HepG2 (cell line): ENCODE measurements around the gene PHF13. TPM values are rescaled to one million over a fixed set of nuclear protein-coding genes. Genes with fewer than 3 reads are reported as not detected.

Experiments used
- ATAC-seq: fragments of 200-7000 bp; cut with Tn5 transposase; 3 replicates; pipeline ENCODE4 v1.9.1; 2020; ENCODE audit warnings: mild to moderate bottlenecking, moderate library complexity
- BruUV-seq: library from RNA; stranded (reverse); fragments of 400-500 nt; replicated peaks from 2 replicates; lab custom pipeline; 2021; lab: Mats Ljungman, UMichigan
- CTCF ChIA-PET: fragments of 300-600 bp; formaldehyde crosslinking; extraction: SDS; loops from one replicate; lab custom pipeline; 2021; ENCODE audit warnings: low total read pairs, inconsistent platforms, low intra/inter-chr PET ratio; lab: Yijun Ruan, JAX
- POLR2A ChIA-PET: fragments of 350-600 bp; sonication (Branson Sonifier 250); formaldehyde crosslinking; loops from one replicate; lab custom pipeline; 2020; ENCODE audit warnings: antibody characterized with exemption, inconsistent platforms; lab: Yijun Ruan, JAX
- DNase-seq: peaks from one replicate; pipeline ENCODE4 v3.0.0-alpha.2; 2015; ENCODE audit warnings: low spot score
- FAIRE-seq: peaks from 3 replicates; lab custom pipeline; 2011; peaks lifted over from hg19 to GRCh38; lab: Jason Lieb, UNC
- H2AFZ ChIP-seq: one replicate; pipeline ENCODE4 v1.6.1; 2011; ENCODE audit warnings: low read length, inconsistent platforms
- H3K27ac ChIP-seq: fragments of 300-600 bp; 3 replicates; pipeline ENCODE4 v1.8.0; 2011; ENCODE audit warnings: mixed run types, mild to moderate bottlenecking, mixed read lengths, low read length, inconsistent platforms; ENCODE audit not compliant: insufficient read depth; ENCODE audit errors: extremely low read length
- H3K27me3 ChIP-seq, 2 experiments: fragments of 200-600 bp in 1 of 2; 2 replicates in 1 of 2; 3 replicates in 1 of 2; pipeline versions ENCODE4 v1.6.0 to v1.8.0; 2011; ENCODE audit warnings: low read length in 2 of 2, mild to moderate bottlenecking in 2 of 2, moderate library complexity in 2 of 2, inconsistent platforms in 1 of 2; ENCODE audit not compliant: insufficient read depth in 2 of 2, control insufficient read depth in 1 of 2
- H3K36me3 ChIP-seq, 2 experiments: fragments of 200-600 bp in 1 of 2; replicated peaks in 1 of 2; 2 replicates in 1 of 2; 3 replicates in 1 of 2; pipeline versions ENCODE4 v1.5.1 to v1.8.0; 2011; ENCODE audit warnings: low read length in 2 of 2, inconsistent platforms in 1 of 2; ENCODE audit not compliant: insufficient read depth in 2 of 2, control insufficient read depth in 1 of 2
- H3K4me1 ChIP-seq: 2 replicates; pipeline ENCODE4 v1.5.1; 2012; ENCODE audit warnings: low read length, inconsistent platforms; ENCODE audit not compliant: insufficient read depth
- H3K4me2 ChIP-seq: 2 replicates; pipeline ENCODE4 v1.6.0; 2011; ENCODE audit warnings: low read depth, low read length, inconsistent platforms
- H3K4me3 ChIP-seq, 3 experiments: fragments of 200-600 bp in 1 of 3; sonication (generic), shearing (Covaris generic) in 1 of 3; replicated peaks in 1 of 3; 2 replicates each; pipeline ENCODE4 v1.5.1; 2011 to 2016; ENCODE audit warnings: low read length in 3 of 3, inconsistent platforms in 2 of 3, low read depth in 2 of 3, mild to moderate bottlenecking in 2 of 3, control low read depth in 1 of 3, mixed read lengths in 1 of 3; ENCODE audit not compliant: insufficient read depth in 1 of 3
- H3K79me2 ChIP-seq: one replicate; pipeline ENCODE4 v1.6.1; 2011; ENCODE audit warnings: low read length, inconsistent platforms; ENCODE audit not compliant: insufficient read depth
- H3K9ac ChIP-seq: 2 replicates; pipeline ENCODE4 v1.6.0; 2011; ENCODE audit warnings: mild to moderate bottlenecking, low read depth, low read length, inconsistent platforms; ENCODE audit not compliant: insufficient read depth
- H3K9me3 ChIP-seq: 2 replicates; pipeline ENCODE4 v1.5.1; 2012; ENCODE audit warnings: mild to moderate bottlenecking, low read length
- H4K20me1 ChIP-seq: 2 replicates; pipeline ENCODE4 v1.6.0; 2011; ENCODE audit warnings: inconsistent platforms, mild to moderate bottlenecking, low read length, moderate library complexity; ENCODE audit not compliant: insufficient read depth
- CHCHD3 ChIP-seq: sonication (generic); formaldehyde crosslinking; IDR thresholded peaks from 2 replicates; pipeline ENCODE4 v1.8.0; 2022; ENCODE audit warnings: mild to moderate bottlenecking, missing genetic modification reagents, moderate library complexity
- LRRFIP1 ChIP-seq: sonication (generic); formaldehyde crosslinking; conservative IDR thresholded peaks from 2 replicates; pipeline ENCODE4 v1.4.0; 2020; ENCODE audit warnings: missing genetic modification reagents
- MTERF4 ChIP-seq: sonication (generic); formaldehyde crosslinking; IDR thresholded peaks from 2 replicates; pipeline ENCODE4 v1.8.0; 2023; ENCODE audit warnings: mild to moderate bottlenecking, missing genetic modification reagents
- RARG ChIP-seq: sonication (generic); formaldehyde crosslinking; IDR thresholded peaks from 2 replicates; pipeline ENCODE4 v1.4.0; 2020; ENCODE audit warnings: low read depth, mild to moderate bottlenecking, missing genetic modification reagents
- TBL1XR1 ChIP-seq: fragments of 150-350 bp; IDR thresholded peaks from 2 replicates; pipeline ENCODE4 v1.6.1; 2014; ENCODE audit warnings: borderline replicate concordance, low read length; ENCODE audit not compliant: partially characterized antibody
- ZNF138 ChIP-seq: sonication (generic); formaldehyde crosslinking; IDR thresholded peaks from 2 replicates; pipeline ENCODE4 v1.5.0; 2020; ENCODE audit warnings: mild to moderate bottlenecking, low read depth, missing genetic modification reagents
- WGBS: methylation state at CpG from one replicate; pipeline ENCODE4 v1.1.6; 2017; ENCODE audit warnings: low lambda C conversion rate; 5-methylcytosine and 5-hydroxymethylcytosine counted together
- in situ Hi-C: cut with HindIII; loops from 2 replicates; pipeline ENCODE4 v1.10.0; 2017; ENCODE audit warnings: low pct_unique_long_range_greater_than_20kb; ENCODE audit not compliant: extremely low pct_ligation_motif_present
- intact Hi-C: fragments of 100-400 bp; cut with micrococcal nuclease; formaldehyde crosslinking; loops from one replicate; pipeline ENCODE4 v1.10.0; 2022; ENCODE audit not compliant: unreplicated experiment
- polyA plus RNA-seq, 8 experiments: library from polyadenylated mRNA; depleted of rRNA in 3 of 8; stranded (reverse) in 7 of 8; unstranded in 1 of 8; fragments of >200 nt; fragmentation: Illumina TruSeq in 4 of 8; extraction: Trizol in 4 of 8; gene quantifications; 2 replicates each; pipeline versions ENCODE4 v1.2.1 to v1.2.3, GENCODE V29; 2011 to 2016; ENCODE audit warnings: low read depth in 4 of 8, missing spikeins in 1 of 8, mixed read lengths in 1 of 8; ENCODE audit not compliant: insufficient read depth in 1 of 8
- total RNA-seq, 5 experiments: library from RNA; depleted of rRNA; stranded (reverse); fragments of >200 nt; fragmentation: Illumina TruSeq; extraction: Trizol; gene quantifications; 2 replicates each; pipeline ENCODE4 v1.2.3, GENCODE V29; 2016; ENCODE audit warnings: low read depth in 1 of 5
- TF ChIP-seq, protein P1 (sequence below): sonication (generic); formaldehyde crosslinking; IDR thresholded peaks from 2 replicates; pipeline ENCODE4 v1.8.0; 2022; ENCODE audit warnings: missing genetic modification reagents, mild to moderate bottlenecking, borderline replicate concordance

PHF13 gene
- total and polyA plus RNA-seq, 2 of the 13 experiments (the other 11 are each of a cell fraction or from before 2014, with no cell fraction given), result 4.7 to 7.4 TPM

GRCh38 chr1:6653436-6654290, 40.1 kb downstream of the PHF13 start:
- Histone ChIP-seq H3K36me3 (peaks cover 12 to 48% of the 10 kb centered on the region in 2 experiments), H3K27me3 (no peaks in the 10 kb centered on the region; a peak in 1 of 5 replicates), H4K20me1 (no peaks in the 10 kb centered on the region), H3K4me3 (no peak overlapping the region), H3K27ac (no peak overlapping the region), H2AFZ (no peak overlapping the region), H3K79me2 (no peaks in the 10 kb centered on the region), H3K4me2 (no peak overlapping the region), H3K4me1 (no peaks in the 10 kb centered on the region), H3K9ac (no peak overlapping the region), H3K9me3 (no peaks in the 10 kb centered on the region)
- ATAC-seq (no peak), DNase-seq (no peak), FAIRE-seq (no peak)
- intact Hi-C loops, result no loop called here
- BruUV-seq, result no TSS peak
- TF ChIP-seq CHCHD3 (CRISPR knock-in tag) (no peak), MTERF4 (CRISPR knock-in tag) (no peak), ZNF138 (no peak), TBL1XR1 (no peak), RARG (CRISPR knock-in tag) (no peak), LRRFIP1 (no peak)
- TF ChIP-seq, protein P1, sequence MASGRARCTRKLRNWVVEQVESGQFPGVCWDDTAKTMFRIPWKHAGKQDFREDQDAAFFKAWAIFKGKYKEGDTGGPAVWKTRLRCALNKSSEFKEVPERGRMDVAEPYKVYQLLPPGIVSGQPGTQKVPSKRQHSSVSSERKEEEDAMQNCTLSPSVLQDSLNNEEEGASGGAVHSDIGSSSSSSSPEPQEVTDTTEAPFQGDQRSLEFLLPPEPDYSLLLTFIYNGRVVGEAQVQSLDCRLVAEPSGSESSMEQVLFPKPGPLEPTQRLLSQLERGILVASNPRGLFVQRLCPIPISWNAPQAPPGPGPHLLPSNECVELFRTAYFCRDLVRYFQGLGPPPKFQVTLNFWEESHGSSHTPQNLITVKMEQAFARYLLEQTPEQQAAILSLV (CRISPR knock-in tag), result no peak
- in situ Hi-C loops, result no loop called here
- ChIA-PET POLR2A (no interaction called here), CTCF (no interaction called here)
- 99% methylated on average over 23 of the region's 23 CpGs for WGBS
